GM21447 (cell line): ENCODE results near the gene STARD9.
"Not testable (repeated sequence)": the region's sequence is repeated elsewhere in the genome, so short reads cannot be mapped to it uniquely, and the experiment has no call there.

Experiments used
- ATAC-seq: cut with Tn5 transposase; IDR thresholded peaks from one replicate; pipeline ENCODE4 v1.9.1; 2021; ENCODE audit not compliant: unreplicated experiment

Gene STARD9

GRCh38 chr15:42590619-42591237 lies 15.3 kb downstream of the STARD9 start:
- no peak for ATAC-seq

GRCh38 chr15:42591238-42591934 lies 16.0 kb downstream of the STARD9 start:
- no peak for ATAC-seq

GRCh38 chr15:42592716-42593115 lies 17.3 kb downstream of the STARD9 start:
- no peak for ATAC-seq

GRCh38 chr15:42593143-42593542 lies 17.7 kb downstream of the STARD9 start:
- ATAC-seq = no peak

- ATAC-seq = no peak
Measured at GRCh38 chr15:42594095-42594494, 18.7 kb downstream of the STARD9 start.

- ATAC-seq = no peak
Measured at GRCh38 chr15:42595626-42596240, 20.3 kb downstream of the STARD9 start.

- not testable (repeated sequence) for ATAC-seq
Measured at GRCh38 chr15:42601316-42601715, 25.9 kb downstream of the STARD9 start.

- ATAC-seq = no peak
Measured at GRCh38 chr15:42602501-42602900, 27.1 kb downstream of the STARD9 start.

- no peak for ATAC-seq
Measured at GRCh38 chr15:42603978-42604377, 28.6 kb downstream of the STARD9 start.

- no peak for ATAC-seq
Measured at GRCh38 chr15:42604894-42605744, 29.7 kb downstream of the STARD9 start.

GRCh38 chr15:42605796-42606195 lies 30.4 kb downstream of the STARD9 start:
- ATAC-seq = no peak

GRCh38 chr15:42608110-42608531 lies 32.7 kb downstream of the STARD9 start:
- peak; percentile 61 for ATAC-seq

- ATAC-seq = no peak
Measured at GRCh38 chr15:42608752-42609488, 33.5 kb downstream of the STARD9 start.

- no peak for ATAC-seq
Measured at GRCh38 chr15:42611532-42611931, 36.1 kb downstream of the STARD9 start.

- no peak for ATAC-seq
Measured at GRCh38 chr15:42612367-42612912, 37.0 kb downstream of the STARD9 start.

GRCh38 chr15:42616107-42616506 lies 40.7 kb downstream of the STARD9 start:
- ATAC-seq = no peak

GRCh38 chr15:42619656-42620371 lies 44.4 kb downstream of the STARD9 start:
- ATAC-seq = no peak

- no peak for ATAC-seq
Measured at GRCh38 chr15:42621386-42621785, 46.0 kb downstream of the STARD9 start.

GRCh38 chr15:42621996-42622925 lies 46.9 kb downstream of the STARD9 start:
- ATAC-seq = no peak
